Stomach (tissue), 9 donors: ENCODE measurements around the gene KRT85. TPM values are rescaled to one million over a fixed set of nuclear protein-coding genes. Genes with fewer than 3 reads are reported as not detected.
"Not testable (repeated sequence)": the region's sequence is repeated elsewhere in the genome, so short reads cannot be mapped to it uniquely, and the experiment has no call there.

ENCODE experiments used
- DNase-seq, 2 donors: peaks; one replicate each; pipeline versions ENCODE4 v3.0.0 to v3.0.0-alpha.2; 2013 to 2019
- H3K27ac ChIP-seq, 5 donors: fragments of 200-600 bp in 4 of 5; sonication (generic) in 4 of 5; one replicate each; pipeline ENCODE4 v1.5.1; 2013 to 2019; ENCODE audit warnings: mild to moderate bottlenecking in 1 of 5, moderate library complexity in 1 of 5
- H3K27me3 ChIP-seq, 3 donors: fragments of 200-600 bp; sonication (generic); one replicate each; pipeline ENCODE4 v1.5.1; 2017 to 2019; ENCODE audit warnings: mixed run types in 1 of 3
- H3K36me3 ChIP-seq, 4 donors: fragments of 200-600 bp; sonication (generic); 1 replicate in 3 of 4; 2 replicates in 1 of 4; pipeline ENCODE4 v1.5.1; 2016 to 2019
- H3K4me1 ChIP-seq, 4 donors: fragments of 200-600 bp; sonication (generic); one replicate each; pipeline ENCODE4 v1.5.1; 2016 to 2019
- H3K4me3 ChIP-seq, 4 donors: fragments of 200-600 bp; sonication (generic) in 3 of 4; one replicate each; pipeline ENCODE4 v1.5.1; 2016 to 2019; ENCODE audit warnings: mild to moderate bottlenecking in 1 of 4
- H3K9me3 ChIP-seq, 4 donors: fragments of 200-600 bp; sonication (generic); one replicate each; pipeline ENCODE4 v1.5.1; 2016 to 2019
- EP300 ChIP-seq: sonication (generic); formaldehyde crosslinking; IDR thresholded peaks from one replicate; pipeline ENCODE4 v1.6.1; 2017; ENCODE audit warnings: antibody characterized with exemption
- POLR2A ChIP-seq, 4 donors: fragments of 450-650 bp; IDR thresholded peaks; one replicate each; pipeline ENCODE4 v1.6.1; 2016; ENCODE audit warnings: antibody characterized with exemption in 4 of 4, control low read depth in 2 of 4, mild to moderate bottlenecking in 1 of 4, moderate library complexity in 1 of 4
- POLR2AphosphoS5 ChIP-seq, 3 donors: sonication (generic); formaldehyde crosslinking; IDR thresholded peaks; one replicate each; pipeline ENCODE4 v1.6.1; 2016; ENCODE audit warnings: antibody characterized with exemption in 3 of 3
- WGBS, 5 donors: extraction: QIAGEN DNeasy Blood & Tissue Kit in 3 of 5; methylation state at CpG; one replicate each; pipeline versions ENCODE4 v1.1.5 to v1.1.7; 2013 to 2018; 5-methylcytosine and 5-hydroxymethylcytosine counted together
- intact Hi-C: fragments of 100-400 bp; cut with DNase I; formaldehyde crosslinking; loops from one replicate; pipeline ENCODE4 v1.15.1; 2023; ENCODE audit warnings: low total_unique reads
- polyA plus RNA-seq, 3 donors: library from polyadenylated mRNA; stranded (reverse); fragments of 200-250 nt; gene quantifications; one replicate each; pipeline ENCODE4 v1.2.3, GENCODE V29; 2013
- total RNA-seq, 5 donors: library from RNA; depleted of rRNA; stranded (reverse); fragments of >200 nt; gene quantifications; one replicate each; pipeline versions ENCODE4 v1.1.0 to v1.2.3, GENCODE V29; 2014 to 2016
- TF ChIP-seq, protein P1 (sequence below), 7 experiments: fragments of 450-650 bp in 4 of 7; fragments of 200-600 bp in 3 of 7; sonication (generic) in 3 of 7; IDR thresholded peaks; one replicate each; pipeline ENCODE4 v1.5.1; 2016 to 2019; ENCODE audit warnings: antibody characterized with exemption in 7 of 7, control low read depth in 2 of 7, mild to moderate bottlenecking in 1 of 7
- donor health status: healthy with polysubstance abuse.
- donor health status: Bipolar disorder and iron deficiency.
- donor health status: healthy.

Gene KRT85
- total and polyA plus RNA-seq, 8 donors = not detected

DNA sequence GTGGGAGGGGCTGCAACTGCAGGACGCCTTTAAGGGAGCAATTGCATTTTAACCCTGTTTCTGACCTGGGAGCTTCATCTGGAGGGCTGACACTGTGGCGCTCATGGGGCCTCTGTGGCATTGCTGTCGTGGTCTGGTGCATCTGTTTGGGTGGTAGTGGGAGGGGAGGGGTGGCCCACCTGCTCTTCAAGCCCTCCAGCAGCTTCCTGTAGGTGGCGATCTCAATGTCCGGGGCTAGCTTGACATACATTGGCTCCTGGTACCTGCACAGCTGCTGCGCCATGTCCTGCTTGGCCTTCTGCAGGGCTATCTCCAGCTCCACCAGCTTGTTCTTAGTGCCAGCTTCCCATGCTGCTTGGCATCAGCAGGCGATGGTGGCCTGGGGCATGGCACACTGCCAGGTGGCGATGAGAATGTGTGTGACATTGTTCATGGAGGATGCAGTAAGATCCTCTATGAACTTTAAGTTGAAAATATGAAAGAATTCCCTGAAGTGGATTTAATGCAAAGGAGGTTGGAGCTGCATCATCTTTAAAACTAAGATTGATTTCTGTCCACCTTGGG is 46.6 kb upstream of the KRT85 start:
- DNase-seq = no peak
- Histone ChIP-seq H3K9me3 (no peaks in the 10 kb centered on the region), H3K36me3 (no peaks in the 10 kb centered on the region), H3K27me3 (no peaks in the 10 kb centered on the region), H3K27ac (no peak overlapping the region), H3K4me3 (no peak overlapping the region), H3K4me1 (peaks cover 0 to 32% (median 8%) of the 10 kb centered on the region in 4 donors)
- intact Hi-C loops = no loop called here
- WGBS, 5 donors = 60 to 80% (median 67%) methylated on average over 4 to 8 of the region's 8 CpGs
- TF ChIP-seq EP300 (no peak), POLR2AphosphoS5 (IDR thresholded peaks at IDR 0.05) (no peak), POLR2A (IDR thresholded peaks at IDR 0.05) (no peak)
- TF ChIP-seq, protein P1, sequence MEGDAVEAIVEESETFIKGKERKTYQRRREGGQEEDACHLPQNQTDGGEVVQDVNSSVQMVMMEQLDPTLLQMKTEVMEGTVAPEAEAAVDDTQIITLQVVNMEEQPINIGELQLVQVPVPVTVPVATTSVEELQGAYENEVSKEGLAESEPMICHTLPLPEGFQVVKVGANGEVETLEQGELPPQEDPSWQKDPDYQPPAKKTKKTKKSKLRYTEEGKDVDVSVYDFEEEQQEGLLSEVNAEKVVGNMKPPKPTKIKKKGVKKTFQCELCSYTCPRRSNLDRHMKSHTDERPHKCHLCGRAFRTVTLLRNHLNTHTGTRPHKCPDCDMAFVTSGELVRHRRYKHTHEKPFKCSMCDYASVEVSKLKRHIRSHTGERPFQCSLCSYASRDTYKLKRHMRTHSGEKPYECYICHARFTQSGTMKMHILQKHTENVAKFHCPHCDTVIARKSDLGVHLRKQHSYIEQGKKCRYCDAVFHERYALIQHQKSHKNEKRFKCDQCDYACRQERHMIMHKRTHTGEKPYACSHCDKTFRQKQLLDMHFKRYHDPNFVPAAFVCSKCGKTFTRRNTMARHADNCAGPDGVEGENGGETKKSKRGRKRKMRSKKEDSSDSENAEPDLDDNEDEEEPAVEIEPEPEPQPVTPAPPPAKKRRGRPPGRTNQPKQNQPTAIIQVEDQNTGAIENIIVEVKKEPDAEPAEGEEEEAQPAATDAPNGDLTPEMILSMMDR (IDR thresholded peaks at IDR 0.05) = no peak

DNA sequence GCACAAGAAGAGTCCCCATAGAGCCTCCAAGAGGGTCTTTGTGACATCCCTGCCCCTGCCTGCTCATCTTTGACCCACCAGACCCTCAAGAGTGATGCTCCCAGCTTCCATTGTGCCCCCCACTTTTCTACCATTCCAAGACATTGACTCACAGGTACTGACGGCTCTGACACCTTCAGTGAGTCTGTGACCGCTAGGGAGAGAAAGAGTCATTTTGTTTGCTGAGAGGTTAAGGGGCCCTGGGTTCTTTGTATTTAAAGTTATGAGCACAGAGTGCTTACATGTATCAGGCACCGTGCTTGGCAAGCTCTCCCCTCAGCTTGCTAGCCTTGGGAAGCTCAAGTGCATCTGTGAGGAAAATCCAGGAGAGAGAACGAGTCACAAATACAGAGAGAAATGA is 45.9 kb upstream of the KRT85 start:
- Histone ChIP-seq H3K27me3 (no peaks in the 10 kb centered on the region), H3K9me3 (no peaks in the 10 kb centered on the region), H3K4me1 (peaks cover 0 to 32% (median 8%) of the 10 kb centered on the region in 4 donors), H3K4me3 (no peak overlapping the region), H3K27ac (no peak overlapping the region), H3K36me3 (no peaks in the 10 kb centered on the region)
- intact Hi-C loops = no loop called here
- TF ChIP-seq POLR2A (IDR thresholded peaks at IDR 0.05) (no peak), EP300 (no peak), POLR2AphosphoS5 (IDR thresholded peaks at IDR 0.05) (no peak)
- TF ChIP-seq, protein P1 (IDR thresholded peaks at IDR 0.05) = no peak
- 38 to 60% (median 46%) methylated on average over 4 of the region's 4 CpGs for WGBS, 5 donors
- no peak for DNase-seq

DNA sequence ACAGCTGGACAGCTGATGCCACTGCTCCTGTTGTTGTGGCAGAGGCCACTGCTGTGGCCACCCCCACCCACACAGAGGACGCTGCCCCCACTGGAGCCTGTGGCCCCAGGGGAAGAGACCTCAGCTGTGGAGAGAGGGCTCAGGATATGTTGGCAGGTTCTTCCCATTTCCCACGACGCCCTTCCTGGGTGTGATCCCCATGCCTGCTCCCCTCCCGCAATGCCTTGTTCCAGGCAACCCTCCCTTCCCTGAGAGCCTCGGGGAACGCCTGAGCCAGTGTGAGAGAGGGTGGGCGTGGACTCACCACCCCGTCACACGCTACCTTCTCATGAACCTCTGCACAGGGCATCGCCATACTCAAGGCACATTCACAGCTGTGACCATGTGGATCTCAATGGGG is 44.5 kb upstream of the KRT85 start:
- intact Hi-C loops = no loop called here
- no peaks in the 10 kb centered on the region for H3K9me3 ChIP-seq
- H3K4me1 ChIP-seq = peaks cover 0 to 32% (median 8%) of the 10 kb centered on the region in 4 donors
- 86 to 94% (median 88%) methylated on average over 9 to 10 of the region's 10 CpGs for WGBS, 5 donors
- no peaks in the 10 kb centered on the region for H3K36me3 ChIP-seq
- TF ChIP-seq POLR2AphosphoS5 (IDR thresholded peaks at IDR 0.05) = no peak
- no peaks in the 10 kb centered on the region for H3K27me3 ChIP-seq
- no peak for DNase-seq
- no peak overlapping the region for H3K27ac ChIP-seq
- no peak overlapping the region for H3K4me3 ChIP-seq

DNA sequence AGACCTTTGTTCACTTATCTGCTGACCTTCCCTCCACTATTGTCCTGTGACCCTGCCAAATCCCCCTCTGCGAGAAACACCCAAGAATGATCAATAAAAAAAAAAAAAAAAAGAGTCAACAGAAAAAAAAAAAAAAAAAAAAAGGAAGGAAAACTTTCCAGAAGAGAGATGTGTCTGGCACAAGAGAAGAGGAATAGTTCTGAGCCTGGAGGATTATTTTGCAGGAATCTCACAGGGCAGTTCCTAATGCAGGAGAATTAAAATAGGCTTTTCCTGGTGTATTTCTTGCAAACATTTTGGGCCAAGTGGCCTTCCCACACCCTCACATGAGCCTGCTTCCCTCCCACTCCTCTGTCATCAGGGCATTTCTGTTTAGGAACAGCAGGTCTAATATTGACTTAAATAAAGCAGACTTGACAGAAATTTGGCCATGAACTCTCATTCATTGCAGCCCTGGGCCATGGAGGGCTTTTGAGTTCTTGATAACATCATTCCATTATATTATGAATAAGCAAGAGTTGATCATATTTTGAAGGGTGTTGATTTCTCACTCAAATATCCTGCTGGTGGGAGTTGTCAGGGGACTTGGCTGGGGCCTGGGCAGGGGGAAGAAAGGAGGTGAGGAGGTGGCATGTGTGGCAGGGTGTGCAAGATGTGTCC is 43.4 kb upstream of the KRT85 start:
- H3K27me3 ChIP-seq, intact Hi-C loops, H3K27ac ChIP-seq, H3K9me3 ChIP-seq, H3K36me3 ChIP-seq, DNase-seq, H3K4me3 ChIP-seq: not testable (repeated sequence)
- 0% methylated on average over 1 of the region's 1 CpG; no CpG with 5 or more reads in 4 of the 5 donors for WGBS, 5 donors
- H3K4me1 ChIP-seq = peaks cover 0 to 25% (median 6%) of the 10 kb centered on the region in 4 donors

DNA sequence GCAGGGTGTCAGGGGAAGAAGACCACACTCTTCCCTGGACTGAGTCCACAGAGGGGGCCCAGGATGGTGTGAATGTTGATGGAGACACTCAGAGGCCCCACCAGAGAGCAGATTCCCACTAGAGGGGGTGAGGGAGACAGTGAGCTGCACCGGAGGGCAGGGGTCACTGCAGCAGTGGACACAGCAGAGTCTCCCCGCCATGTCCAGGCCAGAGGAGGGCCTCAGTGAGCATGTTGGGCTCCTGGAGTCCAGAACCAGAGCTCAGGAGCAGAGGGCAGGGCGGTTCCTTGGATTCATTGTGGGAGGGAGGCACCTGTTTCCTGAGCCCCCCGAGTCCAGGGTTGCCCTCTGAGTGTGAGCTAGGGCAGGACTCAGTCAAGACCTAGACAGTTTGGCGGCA is 40.6 kb upstream of the KRT85 start:
- H3K4me3 ChIP-seq = no peak overlapping the region
- 78 to 87% (median 87%) methylated on average over 5 of the region's 5 CpGs for WGBS, 5 donors
- intact Hi-C loops = no loop called here

DNA sequence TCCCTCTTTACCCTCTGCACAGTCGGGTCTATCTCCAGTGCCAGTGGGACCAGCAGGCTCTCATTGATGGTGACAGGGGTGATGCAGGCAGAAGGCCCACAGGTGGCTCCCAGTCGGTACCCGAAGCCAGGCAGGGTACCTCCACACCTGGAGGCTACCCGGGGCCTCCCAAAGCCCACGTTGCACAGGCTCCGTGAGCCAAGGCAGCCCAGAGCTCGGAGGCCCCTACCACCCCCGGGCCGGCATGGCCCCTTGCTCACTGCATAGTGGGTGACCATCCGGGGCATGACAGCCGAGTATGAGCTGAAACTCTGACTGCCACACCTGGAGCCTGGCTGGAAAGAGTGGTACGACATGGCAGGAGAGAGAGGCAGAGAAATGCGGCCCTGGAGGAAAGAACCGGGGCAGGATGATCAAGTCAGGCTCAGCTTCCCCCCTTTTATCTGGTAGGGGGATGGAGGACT is 38.7 kb upstream of the KRT85 start, which contains the start of gene KRT82:
Gene KRT82 (minus strand): TSS at position 414 of the 464 bp plus-strand sequence. CDS start 58 bp downstream, at position 356.
- no peak for TF ChIP-seq EP300
- TF ChIP-seq POLR2AphosphoS5 (IDR thresholded peaks at IDR 0.05) = no peak
- no peak for TF ChIP-seq POLR2A (IDR thresholded peaks at IDR 0.05)
- TF ChIP-seq, protein P1 (IDR thresholded peaks at IDR 0.05) = no peak
- WGBS, 5 donors = 86 to 93% (median 91%) methylated on average over 12 to 14 of the region's 14 CpGs

More for the DNA sequence above, 40.6 kb upstream of the KRT85 start:
- no peak for DNase-seq
- no peaks in the 10 kb centered on the region for H3K36me3 ChIP-seq
- H3K27ac ChIP-seq = no peak overlapping the region
- no peaks in the 10 kb centered on the region for H3K9me3 ChIP-seq
- H3K27me3 ChIP-seq = no peaks in the 10 kb centered on the region
- peaks cover 0 to 10% (median 0%) of the 10 kb centered on the region in 4 donors for H3K4me1 ChIP-seq
- TF ChIP-seq POLR2AphosphoS5 (IDR thresholded peaks at IDR 0.05) (no peak), POLR2A (IDR thresholded peaks at IDR 0.05) (no peak), EP300 (no peak)

More for the DNA sequence above, 38.7 kb upstream of the KRT85 start, which contains the start of gene KRT82:
- H3K4me1 ChIP-seq = peaks cover 0 to 2% (median 0%) of the 10 kb centered on the region in 4 donors
- no peaks in the 10 kb centered on the region for H3K36me3 ChIP-seq
- H3K9me3 ChIP-seq = no peaks in the 10 kb centered on the region
- no peak for DNase-seq
- intact Hi-C loops = no loop called here
- H3K4me3 ChIP-seq = no peak within 1 kb of the TSS
- no peaks in the 10 kb centered on the region for H3K27me3 ChIP-seq
- H3K27ac ChIP-seq = no peak within 1 kb of the TSS
